Measurements from ENCODE around the gene CIB2.
A peak's percentile ranks its signal among the peaks of the same experiment; 100 is the strongest.

CIB2 gene

GRCh38 chr15:78082743-78083110 lies 48.5 kb downstream of the CIB2 start:
- DNase-seq: no peak

DNA sequence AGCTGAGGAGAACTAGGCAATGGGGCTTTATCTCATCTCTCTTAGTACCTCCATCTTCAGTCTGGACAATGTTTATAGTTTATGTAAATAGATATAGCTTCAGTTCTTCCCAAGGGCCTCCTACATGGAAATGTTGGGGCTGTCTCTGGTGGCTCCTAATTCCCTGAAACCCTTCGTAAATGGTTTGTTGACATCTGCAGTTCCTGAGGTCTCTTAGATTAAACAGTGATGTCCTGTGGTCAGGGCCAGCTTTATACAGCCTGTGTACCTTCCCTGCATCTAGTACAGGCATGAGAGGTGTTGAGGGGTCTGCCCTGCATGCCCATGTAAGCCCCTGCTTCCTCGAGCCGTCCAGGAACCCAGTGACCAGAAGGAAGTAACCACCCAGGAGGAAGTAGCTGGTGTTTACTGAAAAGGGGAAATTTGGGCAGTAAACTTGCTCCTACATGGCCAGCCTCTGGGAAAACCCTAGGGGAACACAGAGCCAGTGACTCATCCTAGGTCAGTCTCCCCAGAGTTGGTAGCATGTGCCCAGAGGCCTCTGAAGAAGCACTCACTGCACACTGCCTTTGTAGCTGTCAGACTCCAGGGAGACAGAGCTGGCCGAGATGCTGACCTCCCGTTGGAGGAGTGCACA lies 49.0 kb downstream of the CIB2 start:
- no peak for DNase-seq

DNA sequence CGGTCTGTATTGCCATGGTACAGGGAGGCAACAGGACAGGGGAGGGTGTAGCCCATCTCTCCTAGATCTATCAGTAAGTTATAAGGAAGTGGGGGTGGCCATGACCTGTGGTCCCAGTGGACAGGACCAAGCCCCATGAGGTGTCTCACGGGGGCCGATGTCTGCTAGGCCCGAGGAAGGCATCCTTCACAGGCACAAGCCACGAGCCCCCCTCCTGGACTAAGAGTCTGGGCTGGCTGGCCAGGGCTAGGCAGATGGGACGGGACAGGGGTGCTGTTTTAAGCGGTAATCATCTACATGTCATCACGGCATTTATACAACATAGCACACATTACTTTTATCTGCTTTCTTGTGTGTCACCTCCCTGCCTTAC lies 51.2 kb downstream of the CIB2 start:
- no peak for DNase-seq

- no peak for DNase-seq
Observed at GRCh38 chr15:78079298-78080087, 51.8 kb downstream of the CIB2 start.

DNA sequence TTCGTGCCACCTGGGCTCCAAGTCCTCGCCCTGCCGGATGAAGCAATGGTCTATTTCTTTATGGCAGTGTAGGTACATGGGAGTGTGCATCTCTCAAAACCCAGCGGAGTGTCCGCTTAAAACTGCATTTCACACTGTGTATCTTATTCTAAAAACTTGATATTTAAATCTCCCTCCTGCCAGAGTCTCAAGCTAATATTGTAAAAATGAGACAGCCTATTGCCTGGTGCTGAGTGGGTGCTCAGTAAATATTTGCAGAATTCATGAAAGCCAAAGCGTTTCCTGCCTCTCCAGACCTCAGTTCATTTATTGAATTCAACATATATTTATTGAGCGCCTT lies 53.4 kb downstream of the CIB2 start:
- DNase-seq: no peak

DNA sequence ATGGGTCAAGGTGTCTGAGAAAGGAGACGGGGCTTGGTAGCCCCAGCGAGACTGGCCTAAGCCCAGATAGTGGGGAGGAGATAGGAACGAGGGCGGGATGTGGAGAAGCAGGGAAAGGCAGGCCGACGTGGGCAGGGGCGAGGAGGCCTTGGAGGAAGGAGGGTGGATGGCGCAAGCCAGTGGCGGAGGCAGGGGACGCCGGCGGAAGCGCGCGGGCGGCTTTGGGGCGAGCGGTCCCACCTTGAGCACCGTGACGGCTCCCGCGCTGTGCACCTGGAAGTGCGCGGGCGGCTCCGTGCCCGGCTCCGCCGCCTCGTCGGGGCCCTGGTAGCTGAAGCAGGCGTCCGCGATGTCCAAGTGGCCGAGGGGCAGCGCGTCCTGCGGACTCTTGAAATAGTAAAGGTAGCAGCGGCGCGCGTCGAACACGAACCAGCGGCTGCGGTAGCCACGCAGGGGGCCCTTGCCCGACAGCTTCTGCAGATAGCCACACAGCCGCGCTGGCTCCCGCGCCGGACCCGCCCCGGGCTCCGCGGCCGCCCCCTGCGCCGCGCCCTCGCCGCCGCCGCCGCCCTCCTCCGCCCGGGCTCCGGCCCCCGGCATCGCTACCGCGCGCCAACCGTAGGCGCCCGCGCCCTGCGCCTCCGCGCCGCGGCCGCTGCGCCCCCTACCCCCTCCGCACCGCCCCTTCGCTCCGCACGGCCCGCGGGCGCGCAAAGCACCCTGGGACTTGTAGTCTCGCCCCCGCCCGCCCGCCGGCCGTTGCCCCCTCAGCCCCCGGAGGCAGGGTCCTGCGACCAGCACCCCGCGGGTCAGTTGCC lies 54.0 kb downstream of the CIB2 start, which contains the start of gene TBC1D2B:
TSS of gene TBC1D2B (minus strand) at position 659 of the 818 bp plus-strand sequence. CDS start at position 600, 59 bp downstream.
- DNase-seq: peak; percentile 56 to 74 (median 58)

GRCh38 chr15:78076231-78077052 lies 54.8 kb downstream of the CIB2 start:
- peak in 1 of 5 donors; percentile 20 for DNase-seq

DNA sequence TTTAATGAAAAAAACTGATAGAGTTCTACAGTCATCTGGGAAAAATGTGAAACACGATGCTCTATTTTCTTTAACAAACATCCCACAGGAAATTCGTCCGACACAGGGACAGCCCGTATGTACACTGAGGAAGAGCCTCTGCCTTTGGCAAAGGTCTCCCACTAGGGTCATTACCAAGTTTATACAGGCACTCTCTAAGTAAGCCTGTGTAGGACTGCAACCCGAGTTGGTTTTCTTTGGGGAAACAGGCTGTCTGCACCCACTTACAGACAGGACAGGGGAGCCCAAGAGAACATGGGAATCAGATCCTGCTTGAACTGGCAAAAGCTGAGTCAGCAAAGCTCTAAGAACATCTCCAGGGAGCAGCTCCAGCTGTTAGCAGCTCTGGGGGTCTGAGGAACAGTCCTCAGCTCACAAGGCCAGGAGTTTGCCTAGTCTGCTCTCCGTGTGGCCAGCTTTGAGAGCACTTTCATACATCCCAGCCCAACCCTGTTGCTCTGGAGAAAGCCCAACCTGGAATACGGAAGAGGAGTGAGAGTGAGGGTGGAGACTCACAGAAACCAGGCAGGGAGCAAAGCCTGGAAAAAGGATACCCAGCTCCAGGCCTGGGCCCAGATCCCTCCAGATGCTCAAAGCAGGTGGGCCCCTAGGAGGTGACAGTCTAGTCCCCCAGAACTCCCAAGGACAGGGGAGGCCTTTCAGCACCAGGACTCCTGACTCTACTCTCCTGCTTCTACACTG lies 55.6 kb downstream of the CIB2 start:
- DNase-seq: no peak

GRCh38 chr15:78073046-78073787 lies 58.0 kb downstream of the CIB2 start:
- no peak for DNase-seq

DNA sequence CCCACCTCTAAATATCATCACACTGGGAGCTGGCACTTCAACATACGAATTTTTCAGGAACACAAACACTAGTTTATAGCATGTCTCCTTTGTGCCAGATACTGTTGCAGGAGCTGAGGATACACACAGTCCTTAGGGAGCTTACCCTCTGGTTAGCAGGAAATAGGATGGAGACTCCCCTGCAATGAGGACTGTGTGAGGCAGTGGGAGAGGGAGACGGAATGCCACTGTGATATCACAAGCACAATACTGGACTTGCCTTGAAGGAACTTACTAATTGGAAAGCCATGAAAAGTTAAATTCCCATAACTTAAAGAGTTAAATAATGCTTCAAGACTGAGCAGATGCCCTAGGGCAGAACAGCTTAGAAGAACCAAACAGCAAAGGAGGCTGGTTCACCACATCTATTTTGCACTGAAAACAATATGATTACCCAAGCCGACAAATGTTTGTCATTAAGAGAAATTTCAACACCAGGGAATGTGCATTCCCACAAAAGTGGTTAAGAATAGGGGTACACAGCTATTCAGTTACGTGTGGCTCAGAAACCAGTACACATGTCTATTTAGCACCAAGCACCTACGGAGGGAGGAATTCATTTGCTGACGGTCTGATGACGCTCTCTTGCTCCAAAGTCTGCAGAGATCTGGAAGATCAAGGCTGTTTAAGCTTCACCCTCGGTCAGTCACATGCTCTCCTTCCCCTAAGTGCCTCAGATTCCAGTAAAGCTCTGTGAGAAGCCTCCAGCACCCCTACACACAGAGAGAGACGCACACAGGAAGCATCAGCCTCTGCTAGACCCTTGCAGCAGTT lies 59.0 kb downstream of the CIB2 start:
- DNase-seq: peak in 1 of 5 donors; percentile 49

DNA sequence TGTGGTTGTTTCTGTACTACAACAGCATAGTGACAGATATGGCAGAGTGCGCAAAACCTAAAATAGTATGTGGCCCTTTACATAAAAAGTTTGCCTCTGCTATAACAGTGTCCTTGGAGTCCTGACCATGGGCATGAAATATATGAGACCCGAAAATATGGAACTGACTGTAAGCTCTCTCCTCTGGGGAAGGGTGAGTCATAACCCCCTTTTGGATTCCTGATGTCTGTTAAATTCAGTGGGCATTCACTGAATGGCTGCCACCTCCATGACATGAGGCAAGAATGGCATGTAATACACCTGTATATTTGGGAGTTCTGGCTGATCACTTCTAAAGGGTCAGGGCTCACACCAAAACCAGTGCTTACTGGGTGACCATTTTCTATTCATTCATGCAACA lies 59.9 kb downstream of the CIB2 start:
- no peak for DNase-seq

DNA sequence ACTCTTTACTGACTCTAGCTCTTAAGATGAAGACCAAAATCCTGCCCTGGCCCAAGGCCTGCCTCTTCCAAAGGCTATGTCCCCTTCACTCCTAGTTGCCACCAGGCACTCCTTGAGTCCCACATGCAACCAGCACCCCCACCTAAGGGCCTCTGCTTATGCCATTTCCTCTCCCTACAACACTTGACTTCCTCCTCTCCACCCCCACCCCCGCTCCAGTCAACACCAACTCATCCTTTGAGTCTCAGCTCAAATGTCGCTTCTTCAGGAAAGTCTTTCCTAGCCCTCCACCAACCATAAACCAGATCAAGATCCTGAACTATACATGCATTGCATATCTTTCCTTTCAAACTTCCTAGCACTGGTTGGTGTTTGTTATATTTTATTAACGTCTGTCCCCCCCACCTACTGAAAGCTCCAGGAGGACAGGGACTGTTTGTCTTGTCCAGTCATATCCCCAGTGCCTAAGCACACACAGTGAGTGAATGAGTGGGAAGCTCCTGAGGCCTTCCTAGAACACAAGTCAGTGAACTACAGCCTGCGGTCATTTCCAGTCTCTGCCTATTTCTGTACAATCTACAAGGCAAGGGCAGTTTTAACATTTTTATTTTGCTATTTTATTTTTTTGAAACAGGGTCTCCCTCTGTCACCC lies 61.1 kb downstream of the CIB2 start:
- DNase-seq: peak in 3 of 5 donors; percentile 23 to 62 (median 46)

DNA sequence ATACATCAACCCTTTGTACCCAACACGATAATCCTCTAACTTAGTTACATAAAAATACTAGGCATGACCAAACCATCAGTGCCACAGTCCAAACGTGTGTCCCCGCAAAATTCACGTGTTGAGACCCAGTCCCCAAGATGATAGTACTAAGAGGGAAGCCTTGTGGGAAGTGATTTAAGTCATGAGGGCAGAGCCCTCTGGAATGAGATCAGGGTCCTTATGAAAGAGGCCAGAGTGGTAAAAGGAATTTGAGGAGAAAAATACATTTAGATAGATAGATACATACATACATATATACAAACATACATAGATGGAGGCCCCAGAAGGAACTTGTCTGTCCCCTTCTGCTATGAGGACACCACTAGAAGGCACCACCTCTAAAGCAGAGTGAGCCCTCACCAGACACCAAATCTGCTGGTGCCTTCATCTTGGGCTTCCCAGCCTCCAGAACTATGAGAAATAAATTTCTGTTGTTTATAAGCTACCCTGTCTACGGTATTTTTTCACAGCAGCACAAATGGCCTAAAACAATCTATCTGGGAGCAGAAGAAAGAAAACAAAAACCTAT lies 61.7 kb downstream of the CIB2 start:
- peak in 1 of 5 donors; percentile 32 for DNase-seq

DNA sequence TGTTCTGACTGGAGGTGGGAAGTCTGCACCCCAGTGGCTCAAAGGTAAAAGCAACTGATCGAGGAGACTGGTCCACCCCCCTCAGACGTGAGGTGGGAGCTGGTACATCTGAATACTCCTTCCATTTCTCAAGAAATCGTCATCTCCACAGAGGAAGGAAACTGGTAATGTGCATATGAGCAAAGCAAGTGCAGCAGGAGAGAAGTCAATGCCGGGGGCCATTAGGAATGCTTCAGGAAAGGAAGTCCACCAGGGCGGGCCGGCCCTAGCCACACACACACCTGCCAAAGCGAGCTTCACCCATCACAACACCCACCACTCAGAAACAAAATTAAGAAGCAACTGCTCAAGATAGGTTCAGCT lies 62.2 kb downstream of the CIB2 start:
- DNase-seq: no peak

DNA sequence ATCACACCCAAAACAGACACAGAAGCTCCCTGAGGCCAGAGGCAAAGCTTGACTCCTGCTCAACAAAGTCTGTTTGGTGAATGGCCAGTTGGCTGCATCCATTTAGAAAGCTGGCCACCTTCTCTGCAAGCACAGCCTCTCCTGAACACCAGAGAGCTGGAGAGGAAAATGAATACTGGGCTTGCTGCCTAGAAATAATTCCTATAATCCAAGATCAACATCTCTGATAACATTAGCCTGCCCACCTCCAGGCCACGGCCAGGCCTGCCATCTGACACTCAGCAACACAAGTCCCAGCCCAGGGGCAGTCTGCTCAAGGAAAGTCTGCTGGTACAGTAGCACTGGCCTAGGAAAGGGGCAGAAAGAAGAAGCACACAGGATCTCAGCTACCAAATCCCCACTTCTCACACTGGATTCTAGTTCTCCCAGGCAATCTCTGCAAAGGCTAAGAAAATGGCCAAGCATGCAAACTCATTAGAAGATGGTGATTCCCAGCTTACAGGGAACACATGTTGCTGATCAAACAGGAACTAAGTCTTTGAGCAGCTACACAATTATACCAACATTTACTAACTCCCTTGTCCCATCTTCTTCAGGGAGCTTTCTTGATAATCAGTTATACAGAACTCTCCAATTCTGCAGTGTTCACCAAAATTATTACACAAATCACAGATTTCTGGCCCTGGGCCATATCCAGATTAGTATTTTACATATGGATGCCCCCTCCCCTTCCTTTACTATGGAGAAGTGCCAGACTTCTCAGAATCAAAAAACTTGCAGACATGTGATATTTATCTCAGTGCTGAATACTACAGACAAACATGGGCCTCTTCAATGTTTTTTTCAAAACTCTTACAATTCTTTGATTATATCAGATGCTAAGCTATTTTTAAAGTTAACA lies 63.7 kb downstream of the CIB2 start:
- no peak for DNase-seq

DNA sequence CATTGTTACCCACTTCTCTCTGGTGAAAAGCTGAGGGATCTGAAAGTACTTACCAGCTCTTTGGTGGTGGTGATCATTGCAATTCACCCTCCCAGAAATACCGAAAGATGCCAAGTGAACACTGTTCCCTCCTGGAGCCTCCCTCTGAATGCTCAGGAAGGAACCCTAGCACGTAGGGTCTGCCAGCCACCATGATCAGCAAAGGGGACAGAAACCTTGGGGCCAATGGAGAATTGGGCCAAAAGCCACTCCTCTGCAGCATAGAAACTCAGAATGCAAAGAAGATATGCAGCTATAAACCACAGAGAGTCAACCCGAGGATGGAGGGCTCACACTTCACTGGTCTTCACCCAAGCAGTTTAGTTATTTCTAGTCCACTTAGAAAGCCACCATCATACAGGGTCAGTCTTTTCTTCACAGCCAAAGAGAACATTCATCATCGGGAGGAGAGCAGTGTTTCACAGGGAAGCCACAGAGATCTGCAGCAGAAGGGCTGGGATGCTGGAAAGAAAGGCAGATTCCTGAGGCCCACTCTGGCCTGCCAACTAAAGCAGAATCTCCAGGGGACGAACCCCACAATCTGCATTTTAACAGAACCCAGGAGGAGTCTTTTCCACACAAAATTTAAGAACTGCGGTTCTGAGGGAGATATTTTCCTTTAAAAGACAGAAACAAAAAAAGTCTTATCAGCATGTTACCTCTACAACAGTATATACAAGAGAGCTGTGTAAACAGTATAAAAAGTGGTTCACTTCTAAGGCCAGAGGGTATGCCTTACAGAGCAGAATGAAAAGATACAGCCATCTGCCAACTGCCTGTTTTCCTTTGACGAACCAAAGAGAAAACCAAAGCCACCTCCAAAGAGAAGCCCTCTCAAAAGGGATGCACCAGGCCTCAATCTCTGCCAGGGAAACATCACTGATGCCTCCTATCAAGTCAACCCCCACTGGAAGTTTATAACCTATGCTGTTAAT lies 65.0 kb downstream of the CIB2 start:
- DNase-seq: peak in 1 of 5 donors; percentile 16

DNA sequence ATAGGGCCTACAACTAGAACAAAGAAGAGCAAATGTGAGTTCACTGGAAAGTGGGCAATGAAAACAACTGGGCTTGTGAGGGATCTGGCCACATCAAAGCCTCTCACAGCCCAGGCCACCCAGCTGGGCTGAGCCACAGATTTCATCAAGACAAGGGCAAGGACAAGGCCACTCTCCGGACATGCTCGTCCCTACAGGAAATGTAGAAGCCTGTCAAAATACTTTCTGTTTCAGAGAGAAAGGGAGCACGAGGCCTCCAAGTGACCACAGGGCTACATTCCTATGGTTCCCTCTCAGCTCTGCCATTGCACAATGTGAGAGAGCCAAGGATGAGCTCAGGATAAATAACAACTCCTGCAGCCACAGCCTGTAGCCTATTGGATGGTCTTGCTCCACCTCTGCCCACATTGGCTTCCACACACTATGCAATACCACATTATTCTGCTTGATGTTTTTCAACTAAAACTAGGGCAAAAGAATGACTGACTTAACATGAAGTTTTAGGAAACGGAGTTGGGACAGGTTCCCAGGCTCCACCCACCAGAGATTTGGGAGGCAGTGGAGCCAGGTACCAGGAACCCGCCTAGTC lies 65.9 kb downstream of the CIB2 start:
- DNase-seq: peak in 1 of 5 donors; percentile 18

Measured in T-helper 1 cell (primary cell).